GM19467 (cell line): ENCODE measurements around the gene TPST2.

Experiments
- ATAC-seq: cut with Tn5 transposase; IDR thresholded peaks from one replicate; pipeline ENCODE4 v1.9.1; 2021; ENCODE audit warnings: mild to moderate bottlenecking, moderate library complexity; ENCODE audit not compliant: unreplicated experiment

Gene TPST2

GRCh38 chr22:26508148-26508547, 81.8 kb downstream of the TPST2 start:
- no peak for ATAC-seq

- no peak for ATAC-seq
Measured at GRCh38 chr22:26503758-26504157, 86.2 kb downstream of the TPST2 start.

GRCh38 chr22:26502688-26503561, 87.0 kb downstream of the TPST2 start:
- ATAC-seq, result no peak

GRCh38 chr22:26501996-26502395, 87.9 kb downstream of the TPST2 start:
- no peak for ATAC-seq

- no peak for ATAC-seq
Measured at GRCh38 chr22:26499188-26499703, 90.7 kb downstream of the TPST2 start.

GRCh38 chr22:26496456-26496855, 93.5 kb downstream of the TPST2 start:
- ATAC-seq, result no peak

- ATAC-seq, result no peak
Measured at GRCh38 chr22:26494506-26494905, 95.4 kb downstream of the TPST2 start.

GRCh38 chr22:26492220-26492619, 97.7 kb downstream of the TPST2 start:
- no peak for ATAC-seq

- no peak for ATAC-seq
Measured at GRCh38 chr22:26489447-26490036, 100.4 kb downstream of the TPST2 start.

- ATAC-seq, result no peak
Measured at GRCh38 chr22:26487996-26488395, 101.9 kb downstream of the TPST2 start.

GRCh38 chr22:26486394-26486793, 103.5 kb downstream of the TPST2 start:
- no peak for ATAC-seq

GRCh38 chr22:26485806-26486390, 104.0 kb downstream of the TPST2 start:
- ATAC-seq, result no peak

GRCh38 chr22:26485013-26485412, 104.9 kb downstream of the TPST2 start:
- ATAC-seq, result no peak

- no peak for ATAC-seq
Measured at GRCh38 chr22:26484360-26484706, 105.6 kb downstream of the TPST2 start.

GRCh38 chr22:26483439-26484359, 106.2 kb downstream of the TPST2 start, which contains the start of the genes HPS4 and SRRD:
TSS of gene HPS4 (minus strand) at chr22:26483783. CDS start at chr22:26481762, 2,021 bp downstream.
TSS of gene SRRD (plus strand) at chr22:26483877. CDS start at chr22:26483891, 14 bp downstream.
- ATAC-seq, result peak; percentile 50

GRCh38 chr22:26483043-26483438, 106.9 kb downstream of the TPST2 start:
- no peak for ATAC-seq

- ATAC-seq, result no peak
Measured at GRCh38 chr22:26482161-26482560, 107.8 kb downstream of the TPST2 start.

GRCh38 chr22:26481694-26482093, 108.2 kb downstream of the TPST2 start:
- no peak for ATAC-seq

GRCh38 chr22:26481112-26481693, 108.7 kb downstream of the TPST2 start:
- no peak for ATAC-seq

- ATAC-seq, result no peak
Measured at GRCh38 chr22:26480611-26480932, 109.4 kb downstream of the TPST2 start.
